GM12891 (cell line): ENCODE results near the gene UBE2B.
"Not testable (repeated sequence)": the region's sequence is repeated elsewhere in the genome, so short reads cannot be mapped to it uniquely, and the experiment has no call there.

Source experiments
- DNase-seq: peaks from one replicate; pipeline ENCODE4 v3.0.0; 2011; ENCODE audit warnings: low spot score; ENCODE audit not compliant: insufficient read length
- FAIRE-seq: peaks from 2 replicates; lab custom pipeline; 2011; peaks lifted over from hg19 to GRCh38; lab: Jason Lieb, UNC
- PAX5 ChIP-seq: IDR thresholded peaks from 2 replicates; pipeline ENCODE4 v1.6.1; 2011; ENCODE audit warnings: low read length, moderate library complexity, mild to moderate bottlenecking; ENCODE audit not compliant: insufficient read depth, severe bottlenecking
- POLR2A ChIP-seq: IDR thresholded peaks from 2 replicates; pipeline ENCODE4 v1.6.1; 2011; ENCODE audit warnings: low read depth, low read length, control low read depth
- POLR2AphosphoS5 ChIP-seq: IDR thresholded peaks from 2 replicates; pipeline ENCODE4 v1.6.1; 2011; ENCODE audit warnings: low read depth, low read length, control low read depth
- POU2F2 ChIP-seq: IDR thresholded peaks from 2 replicates; pipeline ENCODE4 v1.6.1; 2011; ENCODE audit warnings: low read depth, mild to moderate bottlenecking, control low read depth, low read length, moderate library complexity
- SPI1 ChIP-seq: IDR thresholded peaks from 2 replicates; pipeline ENCODE4 v1.6.1; 2011; ENCODE audit warnings: low read depth, low read length, control low read depth
- TAF1 ChIP-seq: IDR thresholded peaks from 2 replicates; pipeline ENCODE4 v1.6.1; 2011; ENCODE audit warnings: low read depth, low read length, control low read depth

The UBE2B gene

DNA sequence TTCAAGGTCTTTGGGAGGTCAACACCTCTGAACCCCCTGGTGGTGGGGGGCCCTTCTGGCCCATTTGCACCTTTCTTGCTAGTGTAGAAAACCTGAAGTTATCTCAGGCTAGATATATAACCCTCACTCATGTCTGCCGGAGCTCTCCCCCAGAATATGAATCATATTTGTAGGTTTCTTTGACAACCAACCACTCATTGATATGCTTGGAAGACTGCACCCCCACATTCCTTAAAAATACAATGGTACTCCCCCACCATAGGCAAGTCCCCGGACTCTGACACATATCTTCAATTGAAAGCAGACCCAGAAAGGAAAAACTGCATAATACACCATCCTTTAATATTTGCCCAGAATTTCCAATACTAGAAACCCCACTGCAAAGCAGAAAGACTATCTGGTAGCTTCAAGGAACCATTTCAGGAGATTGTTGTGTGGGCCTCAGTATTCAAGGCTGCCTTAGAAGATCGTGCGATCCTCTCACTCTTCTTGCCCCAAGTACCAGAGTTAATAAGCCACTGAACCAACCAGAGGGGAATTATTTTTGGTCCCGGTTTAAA is 978 bp upstream of the UBE2B start:
- no peak for DNase-seq
- no peak for FAIRE-seq
- TF ChIP-seq POU2F2 (no peak), TAF1 (no peak), POLR2A (no peak), POLR2AphosphoS5 (no peak), PAX5 (no peak), SPI1 (no peak)

DNA sequence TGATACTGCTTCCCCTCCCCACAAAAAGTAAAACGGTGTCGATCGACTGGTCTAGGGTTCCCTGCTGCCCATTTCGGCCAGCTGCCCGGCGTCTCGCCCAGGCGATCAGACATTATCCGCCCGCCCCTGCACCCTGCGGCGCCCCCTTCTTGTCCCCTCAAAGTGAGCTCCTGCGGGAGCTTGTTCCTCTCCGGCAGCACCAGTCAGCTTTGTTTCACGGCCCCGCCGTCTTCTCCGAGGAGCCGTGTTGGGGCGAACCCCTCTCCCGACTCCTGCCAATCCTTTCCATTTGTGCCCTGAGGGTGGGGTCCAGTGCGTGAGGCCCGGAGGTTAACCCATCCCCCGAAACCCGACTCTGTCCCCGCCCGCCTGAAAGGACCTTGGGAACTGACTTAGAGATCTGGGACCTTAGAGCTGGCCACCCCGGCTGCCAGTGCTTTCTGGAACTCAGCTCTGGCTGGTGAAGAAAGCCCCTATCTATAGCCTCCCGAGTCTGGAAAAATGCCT is 518 bp downstream of the UBE2B start:
- TF ChIP-seq SPI1 (no peak), TAF1 (no peak), PAX5 (no peak), POLR2AphosphoS5 (no peak), POU2F2 (no peak), POLR2A (no peak)
- FAIRE-seq (no peak), DNase-seq (peak; percentile 21)

DNA sequence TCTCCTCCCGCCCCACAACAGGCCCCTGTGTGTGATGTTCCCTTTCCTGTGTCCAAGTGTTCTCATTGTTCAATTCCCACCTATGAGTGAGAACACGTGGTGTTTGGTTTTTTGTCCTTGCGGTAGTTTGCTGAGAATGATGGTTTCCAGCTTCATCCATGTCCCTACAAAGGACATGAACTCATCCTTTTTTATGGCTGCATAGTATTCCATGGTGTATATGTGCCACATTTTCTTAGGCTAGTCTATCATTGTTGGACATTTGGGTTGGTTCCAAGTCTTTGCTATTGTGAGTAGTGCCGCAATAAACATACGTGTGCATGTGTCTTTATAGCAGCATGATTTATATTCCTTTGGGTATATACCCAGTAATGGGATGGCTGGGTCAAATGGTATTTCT is 2.3 kb downstream of the UBE2B start:
- not testable (repeated sequence) for FAIRE-seq, DNase-seq

DNA sequence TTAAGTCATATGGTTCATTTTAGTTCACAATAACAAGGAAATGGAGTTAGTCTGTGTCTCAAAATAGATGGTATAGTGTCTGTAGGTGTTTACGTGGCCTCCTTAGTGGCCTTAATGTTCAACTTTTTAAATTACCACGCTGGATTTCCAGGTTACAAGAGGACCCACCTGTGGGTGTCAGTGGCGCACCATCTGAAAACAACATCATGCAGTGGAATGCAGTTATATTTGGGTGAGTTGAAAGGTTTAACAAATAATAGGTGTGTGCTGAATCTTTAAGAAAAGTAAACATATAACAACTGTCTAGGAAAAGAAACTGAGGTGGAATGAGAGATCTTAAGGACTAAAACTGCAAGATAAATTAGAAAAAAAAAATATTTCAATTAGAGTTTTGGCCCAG is 2.9 kb downstream of the UBE2B start:
- no peak for TF ChIP-seq POLR2AphosphoS5
- no peak for TF ChIP-seq PAX5
- no peak for TF ChIP-seq POLR2A
- TF ChIP-seq POU2F2 = no peak
- no peak for TF ChIP-seq TAF1
- no peak for TF ChIP-seq SPI1
- FAIRE-seq = no peak
- no peak for DNase-seq

DNA sequence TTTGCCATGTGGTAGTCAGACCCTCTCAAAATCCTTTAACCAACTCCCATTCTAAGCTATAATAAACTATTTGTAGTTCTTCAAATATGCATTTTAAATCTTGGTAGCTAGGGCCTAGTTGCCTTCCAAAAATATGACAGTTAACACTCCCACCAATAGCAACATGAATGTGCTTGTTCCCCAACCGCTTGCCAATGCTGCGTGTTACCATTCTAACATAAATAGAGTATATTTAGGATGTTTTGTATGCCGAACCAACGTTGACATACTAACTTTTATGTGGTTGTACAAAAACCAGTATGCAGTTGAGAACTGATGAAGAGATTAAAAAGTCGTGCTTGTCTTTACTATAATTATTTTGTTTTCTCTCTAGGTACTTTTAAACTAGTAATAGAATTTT is 9.0 kb downstream of the UBE2B start:
- TF ChIP-seq PAX5 (no peak), POLR2AphosphoS5 (no peak), SPI1 (no peak), TAF1 (no peak), POU2F2 (no peak), POLR2A (no peak)

DNA sequence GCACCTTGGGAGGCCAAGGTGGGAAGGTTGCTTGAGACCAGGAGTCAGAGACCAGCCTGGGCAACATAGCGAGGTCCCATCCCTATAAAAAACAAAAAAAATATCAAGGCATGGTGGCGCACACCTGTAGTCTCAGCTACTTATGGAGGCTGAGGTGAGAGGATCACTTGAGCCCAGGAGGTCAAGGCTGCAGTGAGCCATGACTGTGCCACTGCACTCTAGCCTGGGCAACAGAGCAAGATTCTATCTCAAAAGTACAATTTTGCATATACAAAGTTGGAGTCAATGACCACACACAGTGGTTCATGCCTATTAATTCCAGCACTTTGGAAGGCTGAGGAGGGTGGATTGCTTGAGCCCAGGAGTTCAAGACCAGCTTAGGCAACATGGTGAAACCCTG is 10.8 kb downstream of the UBE2B start:
- DNase-seq, FAIRE-seq: not testable (repeated sequence)

More for the DNA sequence above, 9.0 kb downstream of the UBE2B start:
- DNase-seq (no peak), FAIRE-seq (no peak)

DNA sequence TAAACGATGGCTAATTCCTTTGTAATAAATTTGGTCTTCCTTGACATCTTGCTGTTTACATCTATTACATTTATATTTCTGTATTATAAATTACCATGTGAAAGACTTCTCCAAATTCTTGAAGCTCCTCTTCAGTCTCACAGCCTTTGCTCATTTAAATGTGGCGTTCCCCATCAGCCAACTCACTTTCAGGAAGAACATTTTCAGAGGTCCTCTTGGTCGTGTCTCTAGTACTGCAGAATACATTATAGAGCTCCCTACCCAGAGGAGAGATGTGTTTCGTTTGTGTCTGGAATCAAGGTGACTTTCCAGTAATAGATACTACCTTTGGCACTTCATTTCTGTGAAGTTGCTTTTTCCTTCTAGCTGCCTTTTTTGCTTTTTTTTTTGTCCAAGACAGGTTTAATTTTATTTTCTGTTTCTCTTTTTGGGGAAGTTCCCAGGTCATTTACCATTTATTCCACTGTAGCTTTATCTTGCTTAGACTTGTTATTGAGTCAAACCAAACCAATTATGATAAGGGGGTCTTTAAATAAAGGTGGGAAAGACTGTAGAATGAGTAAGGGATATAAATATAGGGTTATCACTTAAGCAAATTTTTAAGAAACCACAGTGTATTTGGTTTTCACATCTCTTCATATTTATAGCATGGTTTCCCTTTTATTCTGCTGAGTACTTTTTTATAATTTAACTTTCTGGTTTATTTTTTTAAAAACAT is 12.8 kb downstream of the UBE2B start:
- no peak for FAIRE-seq
- TF ChIP-seq POLR2A = no peak
- no peak for TF ChIP-seq POU2F2
- TF ChIP-seq PAX5 = no peak
- TF ChIP-seq SPI1 = no peak
- TF ChIP-seq TAF1 = no peak
- no peak for TF ChIP-seq POLR2AphosphoS5
- no peak for DNase-seq

DNA sequence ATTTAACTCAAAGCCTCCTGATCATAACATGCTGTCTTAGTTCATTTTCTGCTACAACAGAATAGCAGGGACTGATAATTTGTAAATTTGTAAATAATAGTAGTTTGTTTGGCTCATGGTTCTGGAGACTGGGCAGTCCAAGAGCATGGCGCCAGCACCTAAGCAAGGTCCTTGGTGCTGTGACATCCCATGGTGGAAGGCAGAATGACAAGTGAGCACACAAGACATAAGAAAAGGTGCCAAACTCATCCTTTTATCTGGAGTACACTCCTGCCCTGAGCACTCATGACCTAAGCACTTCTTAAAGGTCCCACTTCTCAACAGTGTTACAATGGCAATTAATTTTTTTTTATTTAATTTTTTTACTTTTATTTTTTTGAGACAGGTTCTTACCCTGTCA is 16.1 kb downstream of the UBE2B start:
- TF ChIP-seq POU2F2 = no peak
- TF ChIP-seq TAF1 = no peak
- no peak for TF ChIP-seq POLR2AphosphoS5
- TF ChIP-seq PAX5 = no peak
- no peak for TF ChIP-seq POLR2A
- FAIRE-seq (no peak), DNase-seq (no peak)

DNA sequence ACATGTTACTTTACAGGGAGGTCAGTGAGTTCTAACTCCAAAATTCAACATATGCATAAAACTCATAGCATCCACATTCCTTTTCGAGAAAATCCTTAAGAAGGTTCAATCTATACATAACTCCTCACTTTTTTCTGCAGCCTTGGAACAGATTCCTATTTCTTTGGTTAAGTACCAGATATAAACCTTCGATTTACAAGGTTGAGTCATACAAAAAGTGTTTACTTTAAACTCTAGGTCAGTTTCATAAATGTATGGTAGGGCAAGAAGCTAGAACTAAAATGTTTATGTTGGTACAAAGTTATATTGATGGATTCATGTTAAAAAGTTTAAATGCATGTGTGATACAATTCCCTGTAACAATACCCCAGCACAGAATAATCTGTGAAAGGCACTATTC is 20.9 kb downstream of the UBE2B start:
- DNase-seq (no peak), FAIRE-seq (no peak)
- TF ChIP-seq TAF1 (no peak), POLR2A (no peak), PAX5 (no peak)

DNA sequence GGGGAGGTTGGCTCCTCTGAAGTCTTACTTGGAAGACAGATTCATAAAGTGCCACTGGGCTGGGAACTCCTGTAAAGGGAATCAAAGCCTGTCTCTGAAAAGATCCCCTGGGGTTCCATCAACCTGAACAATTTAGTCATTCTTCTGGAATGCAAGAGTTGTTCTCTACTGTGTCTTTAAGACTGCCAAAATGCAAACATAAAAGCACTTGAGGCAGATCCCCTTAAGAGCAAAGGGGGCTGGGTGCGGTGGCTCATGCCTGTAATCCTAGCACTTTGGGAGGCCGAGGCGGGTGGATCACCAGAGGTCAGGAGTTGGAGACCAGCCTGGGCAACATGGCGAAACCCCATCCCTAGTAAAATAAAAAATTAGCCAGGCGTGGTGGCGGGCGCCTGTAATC is 23.6 kb downstream of the UBE2B start:
- TF ChIP-seq POU2F2 = no peak
- no peak for TF ChIP-seq SPI1
- no peak for TF ChIP-seq POLR2AphosphoS5
- DNase-seq (no peak), FAIRE-seq (no peak)

DNA sequence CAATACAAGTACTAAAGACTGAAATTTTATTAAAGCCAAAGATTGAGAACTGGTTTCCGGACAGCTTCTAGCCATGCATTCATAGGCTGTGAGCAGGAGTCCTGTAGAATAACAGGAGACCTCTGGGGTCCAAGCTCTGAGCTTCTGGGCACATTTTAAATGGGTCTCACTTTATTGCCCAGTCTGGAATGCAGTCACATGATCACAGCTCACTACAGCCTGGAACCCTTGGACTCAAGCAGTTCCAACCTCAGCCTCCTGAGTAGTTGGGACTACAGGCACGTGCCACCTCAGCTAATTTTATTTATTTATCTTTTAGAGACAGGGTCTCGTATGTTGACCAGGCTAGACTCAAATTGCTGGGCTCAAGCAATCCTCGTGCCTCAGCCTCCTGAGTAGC is 24.9 kb downstream of the UBE2B start:
- TF ChIP-seq POLR2A = no peak
- TF ChIP-seq TAF1 = no peak
- TF ChIP-seq POLR2AphosphoS5 = no peak
- TF ChIP-seq PAX5 = no peak
- no peak for TF ChIP-seq SPI1
- DNase-seq (no peak), FAIRE-seq (no peak)
